HG03342 (cell line): ENCODE results near the gene ATP13A3.
A peak's percentile ranks its signal among the peaks of the same experiment; 100 is the strongest.
"Not testable (repeated sequence)": the region's sequence is repeated elsewhere in the genome, so short reads cannot be mapped to it uniquely, and the experiment has no call there.

Source experiments
- ATAC-seq: cut with Tn5 transposase; IDR thresholded peaks from one replicate; pipeline ENCODE4 v1.9.1; 2021; ENCODE audit warnings: mild to moderate bottlenecking, moderate library complexity; ENCODE audit not compliant: unreplicated experiment

The ATP13A3 gene

DNA sequence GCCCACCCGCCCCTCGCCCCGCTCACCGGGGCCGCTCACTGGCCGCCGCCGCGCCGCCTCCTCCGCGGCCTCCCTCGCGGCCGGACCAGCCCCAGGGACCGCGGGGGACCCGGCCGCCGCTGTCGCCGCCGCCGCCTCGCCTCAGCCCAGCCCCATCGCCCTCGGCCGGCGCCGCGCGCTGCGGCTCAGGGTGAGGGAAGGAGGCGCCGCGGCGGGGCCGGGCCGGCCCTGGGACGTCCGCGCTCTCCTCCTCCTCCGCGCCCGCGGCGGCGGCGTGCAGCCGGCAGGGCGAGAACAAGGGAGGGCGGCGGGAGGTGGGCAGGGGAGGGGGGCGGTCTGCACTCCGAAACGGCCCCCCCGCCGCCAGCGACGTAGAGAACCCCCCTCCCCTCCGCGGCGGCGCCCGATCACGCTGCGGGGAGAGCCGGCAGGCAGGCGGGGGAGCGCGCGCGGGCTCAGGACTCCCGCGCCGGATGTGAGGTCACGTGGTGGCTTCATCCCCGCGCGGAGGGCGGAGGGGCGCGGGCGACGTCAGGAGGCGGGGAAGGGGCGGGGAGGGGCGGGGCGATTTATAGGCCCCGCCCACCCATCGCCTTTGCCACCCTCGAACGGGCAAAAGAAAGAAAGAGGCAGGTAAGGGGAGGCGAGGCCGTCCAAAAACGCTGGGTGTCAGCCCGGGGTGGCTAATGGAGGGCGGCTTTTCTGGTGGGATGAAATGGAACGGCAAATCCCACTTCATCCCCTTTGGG lies at the start of gene ATP13A3:
Gene ATP13A3, minus strand, starts transcription at position 463 of the 749 bp plus-strand sequence. CDS start 24,812 bp downstream, outside the sequence.
- peak; percentile 67 for ATAC-seq

DNA sequence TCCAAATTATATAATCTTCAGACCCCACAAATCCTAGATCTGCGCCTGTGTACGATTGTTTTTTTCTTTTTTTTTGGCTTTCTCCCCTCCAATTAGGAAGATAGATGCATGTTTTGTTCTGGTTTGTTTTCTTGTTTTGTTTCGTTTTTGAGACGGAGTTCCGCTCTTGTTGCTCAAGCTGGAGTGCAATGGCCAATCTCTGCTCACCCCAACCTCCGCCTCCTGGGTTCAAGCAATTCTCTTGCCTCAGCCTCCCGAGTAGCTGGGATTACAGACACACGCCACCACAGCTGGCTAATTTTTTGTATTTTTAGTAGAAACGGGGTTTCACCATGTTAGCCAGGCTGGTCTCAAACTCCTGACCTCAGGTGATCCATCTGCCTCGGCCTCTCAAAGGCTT lies 48.4 kb upstream of the ATP13A3 start:
- ATAC-seq = not testable (repeated sequence)

DNA sequence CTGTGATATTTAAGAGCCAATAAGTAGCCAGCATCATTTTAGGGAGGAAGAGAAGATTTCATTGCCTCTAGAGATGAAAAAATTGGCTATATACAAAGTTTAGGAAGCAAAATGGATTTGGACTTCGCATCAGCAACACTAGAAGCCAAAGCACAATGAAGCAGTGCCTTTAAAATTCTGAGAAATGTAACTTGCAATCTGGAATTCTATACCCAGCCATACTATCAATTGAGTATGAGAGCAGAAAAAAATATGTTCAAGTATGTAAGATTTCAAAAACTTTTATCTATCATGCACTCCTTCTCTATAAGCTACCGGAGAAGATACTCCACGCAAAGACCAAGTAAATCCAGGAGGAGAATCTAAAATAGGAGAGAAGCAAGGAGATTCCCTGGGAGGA lies 47.4 kb upstream of the ATP13A3 start:
- ATAC-seq = no peak

DNA sequence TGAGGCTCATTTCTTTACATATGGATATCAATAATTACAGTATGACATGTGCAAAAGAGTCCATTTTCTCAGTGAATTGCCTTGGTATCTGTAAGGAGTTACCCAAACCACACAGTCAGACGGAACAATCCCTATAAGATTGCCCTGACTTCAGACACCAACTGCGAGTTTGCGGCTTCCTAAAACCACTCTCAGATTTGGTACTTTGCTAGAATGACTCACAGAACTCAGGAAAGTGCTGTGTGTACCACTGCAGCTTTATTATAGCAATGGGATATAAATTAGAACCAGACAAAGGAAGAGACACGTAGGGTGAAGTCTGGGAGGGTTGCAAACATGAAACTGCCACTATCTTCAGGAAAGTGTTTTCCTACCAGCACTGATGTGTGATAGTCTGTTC lies 45.8 kb upstream of the ATP13A3 start:
- ATAC-seq = no peak

DNA sequence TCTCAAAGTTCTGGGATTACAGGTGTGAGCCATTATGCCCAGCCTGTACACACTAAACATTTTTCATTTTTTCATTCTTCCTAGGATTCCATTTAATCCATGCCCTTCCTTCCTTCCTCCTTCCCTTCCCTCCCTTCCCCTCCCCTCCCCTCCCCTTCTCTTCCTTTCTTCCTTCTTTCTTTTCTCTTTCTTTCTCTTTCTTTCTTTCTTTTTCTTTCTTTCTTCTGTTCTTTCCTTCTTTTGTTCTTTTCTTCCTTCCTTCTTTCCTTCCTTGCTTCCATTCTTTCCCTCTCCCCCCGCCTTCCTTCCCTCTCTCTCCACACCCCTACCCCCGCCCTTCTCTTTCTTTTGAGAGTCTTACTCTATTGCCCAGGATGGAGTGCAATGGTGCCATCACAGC lies 40.9 kb upstream of the ATP13A3 start:
- no peak for ATAC-seq

DNA sequence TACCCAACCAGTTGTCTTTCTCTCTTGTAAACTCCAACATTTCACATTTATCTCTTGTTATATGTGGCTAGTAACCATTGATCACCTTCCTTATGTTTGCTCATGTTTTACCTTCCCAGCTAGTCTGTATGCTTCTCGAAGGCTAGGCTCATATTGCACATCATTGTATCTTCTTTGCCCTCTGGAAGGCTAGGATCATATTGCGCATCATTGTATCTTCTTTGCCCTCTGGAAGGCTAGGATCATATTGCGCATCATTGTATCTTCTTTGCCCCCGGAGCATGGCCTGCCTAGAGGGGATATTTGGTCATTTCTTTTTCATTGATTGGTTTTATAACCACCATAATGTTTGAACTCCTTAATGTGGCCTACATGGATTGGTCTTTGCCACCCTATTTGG lies 39.4 kb upstream of the ATP13A3 start:
- no peak for ATAC-seq

DNA sequence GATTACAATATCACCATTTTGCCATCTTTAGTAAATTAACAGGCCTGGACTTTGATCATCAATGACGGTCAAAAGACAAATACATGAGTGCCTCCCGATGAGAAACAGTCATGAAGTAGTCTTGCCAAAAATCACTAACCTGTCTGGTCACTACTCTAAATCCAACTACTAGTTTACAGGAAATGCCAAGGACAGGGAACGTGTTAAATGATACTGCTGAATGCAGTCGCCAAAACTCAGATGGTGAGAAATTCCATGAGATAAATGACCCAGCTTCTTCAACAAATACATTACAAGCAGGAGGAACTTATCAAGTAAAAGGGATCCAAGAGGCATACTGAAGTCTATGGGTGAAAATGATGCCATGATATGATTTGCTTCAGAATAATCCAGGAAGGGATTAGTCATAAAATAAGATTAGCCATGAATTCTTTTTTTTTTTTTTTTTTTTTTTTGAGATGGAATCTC lies 35.8 kb upstream of the ATP13A3 start:
- no peak for ATAC-seq

DNA sequence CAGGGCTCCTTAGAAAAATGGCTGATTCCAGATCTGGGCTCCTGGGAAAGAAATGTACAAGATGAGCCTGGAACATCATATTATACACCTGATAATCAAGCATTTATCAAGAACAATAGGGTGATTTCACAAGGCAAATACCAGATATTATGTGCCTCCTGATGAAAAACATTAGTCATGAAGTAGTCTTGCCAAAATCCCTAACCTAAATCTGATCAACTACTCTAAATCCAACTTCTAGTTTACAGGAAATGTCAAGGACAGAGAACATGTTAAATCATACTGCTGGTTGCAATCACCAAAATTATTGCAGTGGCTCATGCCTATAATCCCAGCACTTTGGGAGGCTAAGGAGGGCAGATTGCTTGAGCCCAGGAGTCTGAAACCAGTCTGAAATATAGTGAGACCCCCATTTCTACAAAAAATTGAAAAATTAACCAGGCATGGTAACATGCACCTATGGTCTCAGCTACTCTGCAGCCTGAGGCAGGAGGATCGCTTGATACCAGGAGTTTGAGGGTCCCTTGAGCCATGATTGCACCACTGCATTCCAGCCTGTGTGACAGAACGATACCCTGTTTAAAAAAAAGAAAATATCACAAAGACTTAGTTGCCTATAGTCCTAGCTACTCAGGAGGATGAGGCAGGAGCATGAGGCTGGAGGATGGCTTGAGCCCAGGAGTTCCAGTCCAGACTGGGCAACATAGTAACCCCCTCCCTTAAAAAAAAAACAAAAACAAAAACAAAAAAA lies 34.9 kb upstream of the ATP13A3 start:
- ATAC-seq = no peak

DNA sequence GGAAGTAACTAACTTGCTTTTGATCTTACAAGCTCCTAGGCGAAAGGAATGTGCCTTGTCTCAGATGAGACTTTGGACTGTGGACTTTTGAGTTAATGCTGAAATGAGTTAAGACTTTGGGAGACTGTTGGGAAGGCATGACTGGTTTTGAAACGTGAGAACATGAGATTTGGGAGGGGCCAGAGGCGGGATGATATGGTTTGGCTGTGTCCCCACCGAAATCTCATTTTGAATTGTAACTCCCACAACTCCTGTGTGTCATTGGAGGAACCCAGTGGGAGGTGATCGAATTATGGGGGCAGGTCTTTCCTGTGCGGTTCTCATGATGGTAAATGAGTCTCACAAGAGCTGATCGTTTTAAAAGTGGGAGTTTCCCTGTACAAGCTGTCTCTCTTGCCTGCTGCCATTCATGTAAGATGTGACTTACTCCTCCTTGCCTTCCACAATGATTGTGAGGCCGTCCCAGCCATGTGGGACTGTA lies 33.9 kb upstream of the ATP13A3 start:
- ATAC-seq = not testable (repeated sequence)

DNA sequence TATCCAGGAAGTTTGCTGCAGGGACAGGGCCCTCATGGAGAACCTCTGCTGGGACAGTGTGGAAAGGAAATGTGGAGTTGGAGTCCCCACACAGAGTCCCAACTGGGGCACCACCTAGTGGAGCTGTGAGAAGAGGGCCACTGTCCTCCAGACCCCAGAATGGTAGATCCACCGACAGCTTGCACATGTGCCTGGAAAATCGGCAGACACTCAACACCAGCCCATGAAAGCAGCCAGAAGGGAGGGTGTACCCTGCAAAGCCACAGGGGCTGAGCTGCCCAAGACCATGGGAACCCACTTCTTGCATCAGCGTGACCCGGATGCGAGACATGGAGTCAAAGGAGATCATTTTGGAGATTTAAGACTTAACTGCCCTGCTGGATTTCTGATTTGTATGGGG lies 33.4 kb upstream of the ATP13A3 start:
- not testable (repeated sequence) for ATAC-seq

DNA sequence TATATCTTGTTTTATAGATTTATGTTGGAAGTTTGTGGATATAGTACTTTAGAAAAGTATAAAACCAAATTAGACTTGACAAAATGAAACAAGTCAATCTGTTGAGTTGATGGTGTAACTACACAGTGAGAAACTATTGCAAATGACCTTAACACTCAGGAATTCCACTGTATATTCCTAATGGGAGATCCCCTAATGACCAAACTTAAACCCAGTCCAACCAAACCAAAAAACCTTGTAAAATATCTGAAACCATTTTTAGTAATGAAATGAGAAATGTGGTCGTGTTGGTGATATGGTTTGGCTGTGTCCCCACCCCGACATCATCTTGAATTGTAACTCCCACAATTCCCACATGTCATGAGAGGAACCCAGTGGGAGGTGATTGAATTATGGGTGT lies 31.9 kb upstream of the ATP13A3 start:
- no peak for ATAC-seq

DNA sequence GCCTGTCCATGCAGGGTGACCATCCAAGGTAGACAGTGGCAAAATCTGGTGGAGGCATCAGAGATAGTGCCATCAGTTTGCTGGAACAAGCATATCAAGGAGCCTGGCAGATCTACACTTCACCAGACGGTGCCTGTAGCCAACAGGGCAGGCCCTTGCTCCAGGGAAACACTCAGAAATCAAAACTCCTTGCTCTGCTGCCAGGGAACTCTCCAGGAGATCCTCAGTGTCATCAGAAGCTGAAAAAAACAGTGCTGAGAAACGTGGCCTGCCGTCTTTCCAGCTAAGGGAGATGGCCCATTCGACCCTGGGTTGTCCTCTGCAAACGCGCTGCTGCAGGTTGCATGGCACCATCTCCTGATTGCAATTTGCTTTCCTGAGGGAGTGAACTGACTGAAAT lies 30.5 kb upstream of the ATP13A3 start:
- no peak for ATAC-seq

DNA sequence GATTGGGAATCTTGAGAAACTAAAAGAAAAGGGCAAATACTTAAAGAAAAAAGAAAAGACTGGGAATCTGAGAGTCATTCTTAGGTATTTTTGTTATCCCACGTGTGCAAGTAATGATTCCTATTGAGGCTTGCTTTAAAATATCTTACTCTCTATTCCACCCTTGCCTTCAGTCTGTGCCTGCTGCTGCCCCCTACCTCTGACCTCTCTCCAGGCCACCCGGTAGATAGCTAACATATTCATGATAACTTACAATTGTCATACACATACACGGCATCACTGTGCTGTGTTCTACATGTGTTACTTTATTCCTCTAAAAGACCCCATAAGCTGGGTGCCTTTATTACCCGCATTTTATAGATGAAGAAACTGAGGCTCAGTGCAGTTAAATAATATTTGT lies 27.8 kb upstream of the ATP13A3 start:
- ATAC-seq = no peak

DNA sequence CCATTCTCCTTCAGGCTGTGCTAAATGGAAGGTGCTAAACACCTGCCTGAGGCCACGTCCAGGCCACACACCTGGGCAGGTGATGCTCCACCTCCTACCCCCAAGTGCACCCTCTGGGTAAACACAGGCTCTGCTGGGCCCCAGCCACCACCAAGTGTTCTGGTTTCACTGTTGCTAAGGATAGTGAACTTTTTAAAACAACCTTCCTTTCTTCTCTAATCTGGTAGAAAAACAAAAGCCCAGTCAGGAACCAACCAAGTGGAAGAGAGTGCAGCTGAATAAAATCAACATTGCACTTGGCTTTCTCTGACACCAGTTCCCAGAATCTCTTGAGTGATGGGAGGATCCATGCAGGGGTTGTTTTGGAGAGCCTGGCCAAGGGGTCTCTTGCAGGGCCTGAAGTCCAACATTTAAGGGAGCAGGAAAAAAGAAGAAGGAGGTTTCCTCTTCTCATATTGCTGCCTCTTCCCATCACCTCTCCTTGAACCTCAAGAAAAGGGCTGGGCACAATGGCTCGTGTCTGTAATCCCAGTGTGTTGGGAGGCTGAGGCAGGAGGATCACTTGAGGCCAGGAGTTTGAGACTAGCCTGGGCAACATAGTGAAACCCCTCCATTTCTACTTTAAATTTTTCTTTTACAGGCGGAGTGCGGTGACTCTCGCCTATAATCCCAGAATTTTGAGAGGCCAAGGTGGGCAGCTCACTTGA lies 26.2 kb upstream of the ATP13A3 start:
- ATAC-seq = no peak

DNA sequence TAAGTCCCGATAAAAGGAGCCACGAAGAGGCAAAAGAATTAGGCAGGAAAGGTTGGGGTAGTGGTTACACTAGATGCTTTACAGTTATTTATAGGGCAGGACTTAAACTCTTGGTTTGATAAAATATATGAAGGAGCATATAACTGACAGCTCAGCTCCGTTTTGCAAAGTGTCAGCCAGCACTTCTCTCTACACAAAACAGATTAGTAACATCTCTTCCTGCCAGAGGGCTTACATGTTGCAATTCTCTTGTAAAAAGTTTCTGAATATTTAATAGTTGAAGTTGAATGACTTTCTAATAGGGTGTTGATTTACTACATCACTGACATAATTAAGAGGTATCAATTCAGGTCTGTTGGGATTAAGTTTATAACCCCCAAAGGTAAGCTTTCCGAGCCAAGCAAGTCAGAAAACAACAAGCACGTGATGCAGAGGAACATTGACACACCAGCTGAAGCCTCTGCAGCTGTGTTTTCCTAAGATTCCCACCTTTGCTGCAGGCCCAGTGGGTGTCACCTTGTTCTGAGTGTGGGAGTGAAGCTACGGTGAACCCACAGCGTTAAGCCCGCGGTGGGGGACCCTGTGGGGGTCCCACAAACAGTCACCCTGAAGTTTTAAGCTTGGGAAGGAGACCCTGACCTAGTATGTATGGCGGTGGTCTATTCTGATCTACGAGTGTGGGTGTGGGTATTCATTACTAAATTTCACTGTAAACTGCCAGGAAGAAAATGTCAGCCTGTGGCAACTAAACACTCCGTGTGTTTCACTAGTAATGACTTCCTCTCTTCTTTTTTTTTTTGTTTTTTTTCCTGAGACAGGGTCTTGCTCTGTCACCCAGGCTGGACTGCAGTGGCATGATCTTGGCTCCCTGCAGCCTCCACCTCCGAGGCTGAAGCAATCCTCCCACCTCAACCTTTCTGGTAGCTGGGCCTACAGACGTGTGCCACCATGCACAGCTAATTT lies 22.0 kb upstream of the ATP13A3 start:
- ATAC-seq = no peak

DNA sequence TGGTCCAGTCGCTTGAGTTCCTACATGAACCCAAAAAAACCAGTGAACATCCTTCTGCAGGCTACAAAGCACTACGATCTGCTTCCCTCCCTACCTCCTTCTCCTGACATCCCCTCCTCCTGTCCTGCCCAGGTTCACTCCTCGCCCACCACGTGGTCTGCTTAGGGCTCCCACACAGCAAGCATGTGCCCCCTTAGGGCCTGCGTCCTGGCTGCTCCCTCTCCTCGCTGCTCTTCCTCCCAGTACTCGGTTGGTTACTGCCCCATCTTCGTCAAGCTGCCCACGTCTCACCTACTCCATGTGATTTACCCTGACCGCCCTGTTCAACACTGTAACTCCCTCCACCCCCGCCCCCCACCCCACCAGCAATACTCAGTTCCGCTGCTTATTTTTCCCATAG lies 20.8 kb upstream of the ATP13A3 start:
- no peak for ATAC-seq

DNA sequence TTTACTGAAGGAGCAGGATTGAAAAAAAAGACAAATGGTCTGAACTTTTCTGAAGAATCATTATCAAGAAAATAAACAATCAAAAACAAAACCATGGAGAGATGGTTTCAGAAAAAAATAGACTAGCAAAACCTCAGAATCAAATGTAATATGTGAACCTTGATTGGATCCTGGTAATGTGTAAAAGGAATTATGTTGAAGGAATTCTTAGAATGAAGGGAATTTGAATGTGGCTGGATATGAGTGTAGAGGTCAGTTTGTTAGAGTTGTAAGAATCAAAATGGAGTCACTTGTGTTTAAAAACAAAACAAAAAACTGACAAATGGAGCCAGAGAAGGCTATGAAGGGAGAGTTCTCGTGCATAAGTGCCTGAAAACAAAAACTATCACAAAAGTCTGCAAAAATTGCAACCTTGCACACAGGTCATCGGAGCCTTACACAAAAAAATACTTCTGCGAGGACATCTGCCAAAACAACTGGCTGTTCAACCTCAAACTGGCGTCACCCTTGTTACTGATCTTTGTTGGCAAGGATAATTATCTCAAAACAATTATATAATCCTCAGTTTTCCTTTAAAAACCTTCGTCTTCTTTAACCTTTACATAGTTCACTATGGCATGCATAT lies 19.1 kb upstream of the ATP13A3 start:
- no peak for ATAC-seq

DNA sequence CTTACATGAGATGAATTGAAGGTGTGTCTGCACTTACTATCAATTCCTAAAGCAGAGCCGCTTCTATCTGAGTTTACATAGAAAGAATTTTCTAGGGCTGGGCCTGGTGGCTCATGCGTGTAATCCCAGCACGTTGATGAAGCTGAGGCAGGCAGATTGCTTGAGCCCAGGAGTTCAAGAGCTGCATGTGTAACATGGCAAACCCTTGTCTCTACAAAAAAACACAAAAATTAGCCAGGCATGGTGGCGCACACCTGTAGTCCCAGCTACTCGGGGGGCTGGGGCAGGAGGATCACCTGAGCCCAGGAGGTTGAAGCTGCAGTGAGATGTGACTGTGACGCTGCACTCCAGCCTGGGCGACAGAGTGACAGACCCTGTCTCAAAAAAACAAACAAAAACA lies 18.1 kb upstream of the ATP13A3 start:
- ATAC-seq = no peak

DNA sequence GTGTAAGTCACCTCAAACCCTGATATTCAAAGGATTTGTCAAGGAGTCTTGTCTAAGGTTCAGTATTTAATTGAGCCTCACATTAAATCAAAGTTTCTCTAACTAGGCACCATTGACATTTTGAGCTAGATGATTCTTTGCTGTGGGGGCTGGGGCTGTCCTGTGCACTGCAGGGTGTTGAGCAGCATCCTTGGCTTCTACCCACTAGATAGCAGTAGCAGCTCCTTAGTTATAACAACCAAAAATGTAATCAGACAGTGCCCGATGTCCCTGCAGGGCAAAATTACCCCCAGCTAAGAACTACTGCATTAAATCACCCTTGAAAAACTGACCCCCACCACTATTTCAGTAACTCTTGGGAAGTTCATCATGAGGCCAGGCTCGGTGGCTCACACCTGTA lies 17.3 kb upstream of the ATP13A3 start:
- no peak for ATAC-seq

DNA sequence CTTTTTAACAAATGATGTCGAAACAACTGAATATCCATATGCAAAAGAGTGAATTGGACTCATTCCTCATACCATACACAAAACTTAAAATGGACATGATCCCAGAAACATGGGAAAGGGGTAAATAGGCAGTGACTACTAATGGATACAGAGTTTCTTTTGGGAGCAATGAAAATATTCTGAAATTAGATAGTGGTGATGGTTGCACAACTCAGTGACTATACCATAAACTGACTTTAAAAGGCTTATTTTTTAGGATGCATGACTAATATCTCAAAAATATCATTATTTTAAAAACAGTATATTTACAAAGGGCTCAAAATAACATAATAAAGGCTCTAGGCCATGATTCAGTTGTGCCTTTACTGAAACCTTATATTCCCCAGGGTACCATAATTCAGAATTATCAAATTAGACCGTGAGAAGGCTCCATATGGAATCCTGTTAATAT lies 16.3 kb upstream of the ATP13A3 start:
- no peak for ATAC-seq
